ENCODE results near the gene APLN.

Gene APLN

DNA sequence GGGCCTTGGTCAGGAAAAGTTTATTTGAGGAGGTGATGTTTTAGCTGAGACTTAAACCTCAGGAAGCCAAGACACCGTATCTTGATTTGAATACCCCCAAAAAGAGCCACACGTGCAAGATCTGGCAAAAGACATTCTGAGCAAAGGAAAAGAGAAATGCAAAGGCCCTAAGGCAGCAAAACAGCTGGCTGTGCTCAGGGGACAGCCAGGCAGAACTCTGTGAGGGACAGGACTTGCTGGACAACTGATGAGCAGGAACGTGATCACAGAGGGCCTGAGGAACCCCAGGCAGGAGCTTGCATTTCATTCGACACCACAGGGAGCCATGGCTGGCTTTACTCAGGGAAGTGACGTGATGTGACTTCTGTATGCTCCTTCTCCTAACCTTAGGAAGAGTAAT, 58.7 kb downstream of the APLN start:
- no peak for DNase-seq (ENCODE audit: low spot score)
